ENCODE measurements around the gene HYI. TPM values are rescaled to one million over a fixed set of nuclear protein-coding genes. Genes with fewer than 3 reads are reported as not detected.

Gene HYI
- total RNA-seq, 1 experiment from 2014 or later, result not detected

DNA sequence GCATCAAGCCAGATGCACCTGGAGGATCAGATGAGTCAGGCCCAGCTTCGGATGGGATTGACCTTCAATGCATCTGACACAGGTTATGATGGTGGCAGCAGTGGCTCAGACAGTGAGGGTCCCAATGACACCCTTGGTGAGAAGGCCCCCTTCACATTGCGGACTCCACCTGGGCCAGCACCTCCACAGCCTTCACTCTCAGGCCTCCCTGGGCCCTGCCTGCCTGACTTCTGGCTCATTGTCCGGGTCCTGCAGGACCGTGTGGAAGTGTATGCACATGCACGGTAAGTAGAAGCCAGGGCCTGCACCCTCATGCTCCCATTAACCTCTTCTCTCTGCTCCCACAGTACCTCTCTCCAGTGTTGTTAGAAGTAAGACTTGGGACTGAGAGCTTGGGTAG, 20.8 kb downstream of the HYI start:
- H3K9me3 ChIP-seq (replicated peaks), result no peaks in the 10 kb centered on the region
- peaks cover 66% of the 10 kb centered on the region for H3K36me3 ChIP-seq
- no peak overlapping the region for H3K4me3 ChIP-seq
- no peaks in the 10 kb centered on the region for H3K4me1 ChIP-seq
- no peaks in the 10 kb centered on the region for H3K27me3 ChIP-seq
- no peak for DNase-seq
- no peak overlapping the region for H3K27ac ChIP-seq

DNA sequence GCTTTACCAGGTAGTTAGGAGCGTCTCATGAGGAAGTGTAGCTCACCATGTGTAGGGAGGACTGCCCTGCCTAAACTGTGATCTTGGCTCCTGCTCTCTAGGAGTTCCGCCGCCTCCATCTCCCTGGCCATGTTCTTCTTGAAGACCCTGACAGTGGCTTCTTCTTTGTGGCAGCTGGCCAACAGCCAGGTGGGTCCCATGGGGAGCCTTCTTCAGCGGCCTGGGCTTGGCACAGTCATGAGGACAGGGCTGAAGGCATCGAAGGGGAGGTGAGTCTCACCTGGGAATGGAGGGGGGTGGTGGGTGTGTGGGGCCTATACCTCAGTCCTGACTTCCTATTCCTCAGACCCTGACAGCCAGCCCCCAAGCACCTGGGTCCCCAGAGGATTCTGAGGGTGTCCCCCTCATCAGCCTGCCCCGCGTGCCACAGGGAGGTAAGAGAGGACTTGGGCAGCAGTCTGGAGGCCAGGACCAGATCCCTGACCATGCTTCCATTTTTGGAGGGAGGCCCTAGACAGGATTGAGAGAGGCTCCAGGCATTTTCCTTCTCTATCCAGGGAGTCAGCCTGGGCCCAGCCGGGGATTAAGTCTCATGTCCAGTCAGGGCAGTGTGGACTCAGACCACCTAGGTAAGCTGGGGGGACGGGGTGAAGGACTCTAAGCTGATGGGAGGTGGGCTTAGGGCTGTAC, 21.4 kb downstream of the HYI start:
- H3K27me3 ChIP-seq, result no peaks in the 10 kb centered on the region
- no peak overlapping the region for H3K27ac ChIP-seq
- no peaks in the 10 kb centered on the region for H3K9me3 ChIP-seq (replicated peaks)
- H3K4me3 ChIP-seq, result no peak overlapping the region
- no peaks in the 10 kb centered on the region for H3K4me1 ChIP-seq
- H3K36me3 ChIP-seq, result peaks cover 70% of the 10 kb centered on the region
- DNase-seq, result no peak

DNA sequence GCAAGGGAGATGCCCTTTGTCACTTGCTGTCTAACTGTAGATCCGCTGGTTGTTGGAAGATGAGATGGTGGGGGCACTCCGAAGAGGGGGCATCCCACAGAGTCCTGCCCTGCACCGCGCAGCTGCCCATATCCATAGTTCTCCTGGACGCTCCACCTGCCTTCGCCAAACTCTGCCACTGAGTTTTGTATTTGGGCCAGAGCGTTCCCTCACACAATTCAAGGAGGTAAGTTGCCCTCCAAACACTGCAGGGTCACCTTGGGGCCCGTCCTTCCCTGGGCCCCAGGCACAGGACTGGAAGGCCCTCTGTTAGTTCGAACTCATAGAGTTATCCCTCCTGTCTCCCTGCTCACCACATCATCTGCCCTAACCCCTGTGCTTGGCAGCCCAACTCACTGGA, 22.1 kb downstream of the HYI start:
- Histone ChIP-seq H3K4me3 (no peak overlapping the region), H3K27ac (no peak overlapping the region), H3K4me1 (no peaks in the 10 kb centered on the region), H3K27me3 (no peaks in the 10 kb centered on the region), H3K9me3 (replicated peaks) (no peaks in the 10 kb centered on the region), H3K36me3 (peaks cover 74% of the 10 kb centered on the region)
- DNase-seq, result no peak

DNA sequence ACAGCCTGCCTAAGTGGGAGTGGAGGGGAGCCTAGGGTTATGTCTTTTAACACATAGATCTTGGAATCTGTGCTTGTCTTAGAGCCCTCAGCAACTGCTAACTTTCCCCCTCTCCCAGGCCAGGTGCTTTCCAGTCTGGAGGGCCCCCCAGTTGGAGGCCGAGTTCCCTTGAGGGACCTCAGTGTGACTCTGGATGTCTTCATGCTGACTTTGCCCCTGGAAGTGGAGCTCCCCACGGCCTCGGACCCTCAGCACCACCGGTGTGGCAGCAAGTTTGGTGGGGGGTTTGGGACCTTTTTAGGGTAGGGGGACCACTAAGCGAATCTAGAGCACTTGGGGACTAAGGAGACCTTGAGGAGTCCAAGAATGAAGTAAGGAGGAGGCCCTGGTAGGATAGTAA, 22.9 kb downstream of the HYI start:
- DNase-seq, result no peak
- Histone ChIP-seq H3K4me1 (no peaks in the 10 kb centered on the region), H3K36me3 (peaks cover 72% of the 10 kb centered on the region), H3K9me3 (replicated peaks) (no peaks in the 10 kb centered on the region), H3K4me3 (no peak overlapping the region), H3K27me3 (no peaks in the 10 kb centered on the region), H3K27ac (no peak overlapping the region)

DNA sequence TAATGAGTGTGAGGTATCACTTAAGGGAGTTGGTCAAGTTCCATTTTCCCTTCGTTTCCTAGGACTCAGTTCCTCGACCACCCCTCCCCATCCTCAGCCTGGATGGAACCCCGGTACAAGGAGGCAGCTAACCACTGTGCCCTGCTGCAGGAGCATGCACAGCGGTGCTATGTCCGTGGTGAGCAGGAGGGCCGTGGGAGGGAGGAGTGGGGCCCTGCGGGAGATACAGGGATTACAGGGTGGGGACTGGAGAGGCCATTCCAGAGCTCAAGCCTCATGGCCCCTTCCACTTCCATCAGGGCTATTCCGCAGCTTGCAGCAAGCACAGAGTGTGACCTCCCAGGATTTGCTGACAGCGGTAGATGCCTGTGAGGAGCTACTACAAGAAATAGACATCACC, 25.8 kb downstream of the HYI start:
- peaks cover 54% of the 10 kb centered on the region for H3K36me3 ChIP-seq

DNA sequence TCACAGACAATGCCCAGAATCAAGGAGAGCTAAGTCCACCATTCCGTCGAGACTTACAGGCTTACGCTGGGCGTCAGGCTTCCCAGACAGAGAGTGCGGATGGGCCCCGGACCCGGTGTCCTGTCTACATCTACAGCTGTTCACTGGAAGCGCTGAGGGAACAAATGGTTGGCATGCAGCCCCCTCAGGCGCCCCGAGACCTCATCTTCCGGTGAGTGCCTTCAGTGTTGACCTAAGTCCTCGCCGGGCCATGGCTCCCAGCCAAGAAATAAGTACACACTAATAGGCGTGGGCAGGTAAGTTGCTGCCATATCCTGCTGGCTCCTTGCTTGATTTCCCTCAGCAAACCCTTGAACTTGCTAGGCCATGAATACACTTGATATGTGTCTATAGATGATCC, 26.2 kb downstream of the HYI start:
- H3K36me3 ChIP-seq, result peaks cover 56% of the 10 kb centered on the region
- no peak for DNase-seq
- H3K27ac ChIP-seq, result no peak overlapping the region
- no peaks in the 10 kb centered on the region for H3K27me3 ChIP-seq
- H3K4me1 ChIP-seq, result no peaks in the 10 kb centered on the region
- H3K4me3 ChIP-seq, result no peak overlapping the region
- H3K9me3 ChIP-seq (replicated peaks), result no peaks in the 10 kb centered on the region

More for the DNA sequence above, 25.8 kb downstream of the HYI start:
- DNase-seq, result no peak
- Histone ChIP-seq H3K9me3 (replicated peaks) (no peaks in the 10 kb centered on the region), H3K27ac (no peak overlapping the region), H3K27me3 (no peaks in the 10 kb centered on the region), H3K4me3 (no peak overlapping the region), H3K4me1 (no peaks in the 10 kb centered on the region)

DNA sequence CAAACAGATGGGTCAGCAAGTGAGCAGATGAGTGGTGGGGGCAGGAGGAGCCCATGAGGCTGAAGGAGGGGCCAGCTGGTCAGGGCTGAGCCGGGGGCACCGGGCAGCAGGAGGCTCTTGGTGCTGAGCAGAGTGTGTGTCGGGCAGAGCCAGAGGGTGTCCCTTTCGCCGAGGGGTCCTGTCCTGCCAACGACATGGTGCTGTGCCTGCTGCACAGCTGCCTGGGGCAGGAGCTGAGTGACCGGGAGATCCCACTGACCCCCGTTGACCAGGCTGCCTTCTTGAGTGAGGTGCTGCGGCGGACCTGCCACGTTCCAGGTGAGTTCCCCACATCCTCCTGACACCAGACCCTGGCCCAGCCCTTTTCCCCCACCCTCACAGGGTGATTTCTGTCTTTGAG, 27.5 kb downstream of the HYI start:
- no peak for DNase-seq
- Histone ChIP-seq H3K36me3 (peaks cover 54% of the 10 kb centered on the region), H3K4me1 (no peaks in the 10 kb centered on the region), H3K4me3 (no peak overlapping the region), H3K27me3 (no peaks in the 10 kb centered on the region), H3K27ac (no peak overlapping the region), H3K9me3 (replicated peaks) (no peaks in the 10 kb centered on the region)

DNA sequence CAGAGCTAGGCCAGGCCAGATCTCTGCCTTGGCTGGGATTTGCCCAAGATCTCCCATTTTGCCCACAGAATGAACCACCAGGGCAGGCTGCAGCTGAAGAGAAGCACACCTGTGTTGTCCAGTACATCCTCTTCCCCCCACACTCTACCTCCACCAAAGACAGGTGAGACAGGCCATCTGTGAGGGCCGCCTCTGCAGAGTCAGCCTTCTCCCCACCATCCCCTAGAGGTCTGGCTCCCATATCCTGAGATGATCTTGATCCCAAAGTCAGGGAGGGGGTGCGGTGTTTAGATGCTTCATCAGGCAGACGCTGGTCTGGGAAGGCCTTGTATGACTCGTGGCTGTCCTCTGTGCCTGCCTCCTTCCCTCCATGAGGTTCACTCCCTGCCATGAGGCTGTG, 28.7 kb downstream of the HYI start:
- H3K4me3 ChIP-seq, result no peak overlapping the region
- no peak overlapping the region for H3K27ac ChIP-seq
- no peaks in the 10 kb centered on the region for H3K4me1 ChIP-seq
- no peak for DNase-seq
- H3K36me3 ChIP-seq, result peaks cover 55% of the 10 kb centered on the region
- no peaks in the 10 kb centered on the region for H3K9me3 ChIP-seq (replicated peaks)
- H3K27me3 ChIP-seq, result no peaks in the 10 kb centered on the region

DNA sequence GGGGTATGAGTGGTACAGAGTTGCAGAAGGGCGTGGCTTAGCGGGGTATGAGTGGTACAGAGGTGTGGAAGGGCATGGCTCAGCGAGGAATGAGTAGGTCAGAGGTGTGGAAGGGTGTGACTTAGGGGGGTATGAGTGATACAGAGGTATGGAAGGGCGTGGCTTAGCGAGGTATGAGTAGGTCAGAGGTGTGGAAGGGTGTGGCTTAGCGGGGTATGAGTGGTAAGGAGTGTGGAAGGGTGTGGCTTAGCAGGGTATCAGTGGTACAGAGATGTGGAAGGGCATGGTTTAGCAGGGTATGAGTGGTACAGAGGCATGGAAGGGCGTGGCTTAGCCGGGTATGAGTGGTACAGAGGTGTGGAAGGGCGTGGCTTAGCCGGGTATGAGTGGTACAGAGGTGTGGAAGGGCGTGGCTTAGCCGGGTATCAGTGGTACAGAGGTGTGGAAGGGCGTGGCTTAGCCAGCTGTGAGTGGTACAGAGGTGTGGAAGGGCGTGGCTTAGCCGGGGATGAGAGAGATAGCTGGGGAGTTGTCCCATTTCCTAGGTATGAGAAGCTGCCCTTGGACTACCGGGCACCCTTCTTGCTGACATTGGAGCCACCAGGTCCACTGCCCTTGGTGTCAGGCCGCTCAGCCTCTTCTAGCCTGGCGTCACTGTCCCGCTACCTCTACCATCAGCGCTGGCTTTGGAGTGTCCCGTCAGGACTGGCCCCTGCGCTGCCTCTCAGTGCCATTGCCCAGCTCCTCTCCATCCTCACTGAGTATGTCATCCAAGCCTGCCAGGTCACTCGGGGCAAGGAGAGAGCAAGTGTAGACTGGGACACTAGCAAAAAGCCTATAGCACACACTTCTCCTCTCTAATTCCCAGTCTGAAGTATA, 29.8 kb downstream of the HYI start:
- H3K27ac ChIP-seq, result no peak overlapping the region
- H3K9me3 ChIP-seq (replicated peaks), result no peaks in the 10 kb centered on the region
- H3K27me3 ChIP-seq, result no peaks in the 10 kb centered on the region
- H3K4me3 ChIP-seq, result no peak overlapping the region
- no peaks in the 10 kb centered on the region for H3K4me1 ChIP-seq
- no peak for DNase-seq
- H3K36me3 ChIP-seq, result peaks cover 61% of the 10 kb centered on the region

DNA sequence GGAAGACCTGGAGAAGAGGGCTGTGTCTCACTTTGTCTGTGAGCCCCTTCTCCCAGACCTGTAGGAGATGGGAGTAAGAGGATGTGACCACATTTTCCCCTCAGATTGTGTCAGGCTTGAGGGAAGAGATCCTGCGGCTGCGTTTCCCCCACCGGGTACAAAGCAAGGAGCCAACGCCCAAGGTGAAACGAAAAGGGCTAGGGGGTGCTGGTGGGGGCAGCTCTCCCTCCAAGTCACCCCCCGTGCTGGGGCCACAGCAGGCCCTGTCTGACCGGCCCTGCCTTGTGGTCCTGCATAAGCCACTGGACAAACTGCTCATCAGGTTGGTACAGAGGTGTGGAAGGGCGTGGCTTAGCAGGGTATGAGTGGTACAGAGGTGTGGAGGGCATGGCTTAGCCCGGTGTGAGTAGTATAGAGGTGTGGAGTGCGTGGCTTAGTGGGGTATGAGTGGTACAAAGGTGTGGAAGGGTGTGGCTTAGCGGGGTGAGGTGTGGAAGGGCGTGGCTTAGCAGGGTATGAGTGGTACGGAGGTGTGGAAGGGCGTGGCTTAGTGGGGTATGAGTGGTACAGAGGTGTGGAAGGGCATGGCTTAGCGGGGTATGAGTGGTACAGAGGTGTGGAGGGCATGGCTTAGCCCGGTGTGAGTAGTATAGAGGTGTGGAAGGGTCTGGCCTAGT, 30.6 kb downstream of the HYI start:
- no peak overlapping the region for H3K27ac ChIP-seq
- no peak overlapping the region for H3K4me3 ChIP-seq
- no peaks in the 10 kb centered on the region for H3K4me1 ChIP-seq
- H3K9me3 ChIP-seq (replicated peaks), result no peaks in the 10 kb centered on the region
- no peaks in the 10 kb centered on the region for H3K27me3 ChIP-seq
- peaks cover 56% of the 10 kb centered on the region for H3K36me3 ChIP-seq
- DNase-seq, result no peak

DNA sequence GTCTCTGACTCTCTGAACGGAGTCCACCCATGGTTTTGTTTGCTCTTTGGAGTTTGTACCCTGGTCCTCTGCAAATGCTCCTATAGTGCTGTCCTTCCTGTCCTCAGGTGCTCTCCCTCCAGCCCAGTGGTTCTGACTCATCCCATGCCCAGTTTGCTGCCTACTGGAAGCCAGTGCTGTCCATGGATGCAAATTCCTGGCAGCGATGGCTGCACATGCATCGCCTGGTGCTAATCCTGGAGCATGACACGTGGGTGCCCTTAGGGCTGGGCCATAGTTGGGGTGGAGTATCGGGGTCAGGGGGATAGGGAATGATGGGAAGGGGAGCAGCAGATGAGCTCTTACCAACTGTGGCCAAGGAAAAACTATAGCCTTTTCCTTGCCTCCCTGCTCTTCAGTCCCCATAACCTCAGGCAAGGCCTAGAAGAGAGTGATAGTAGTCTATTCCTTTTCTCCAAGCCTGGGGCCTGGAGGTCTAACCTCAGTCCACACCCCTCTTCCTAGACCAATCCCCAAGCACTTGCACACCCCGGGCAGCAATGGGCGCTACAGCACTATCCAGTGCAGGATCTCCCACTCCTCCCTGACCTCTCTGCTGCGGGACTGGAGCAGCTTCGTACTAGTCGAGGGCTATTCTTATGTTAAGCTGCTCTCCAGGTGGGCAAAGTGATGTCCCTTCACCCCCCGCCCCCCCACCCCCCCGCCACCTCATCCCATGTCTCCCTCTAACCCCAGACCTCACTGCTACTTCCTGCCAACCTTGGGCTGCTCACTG, 31.6 kb downstream of the HYI start:
- Histone ChIP-seq H3K4me1 (no peaks in the 10 kb centered on the region), H3K27ac (no peak overlapping the region), H3K4me3 (no peak overlapping the region), H3K9me3 (replicated peaks) (no peaks in the 10 kb centered on the region), H3K27me3 (no peaks in the 10 kb centered on the region), H3K36me3 (peaks cover 48% of the 10 kb centered on the region)
- no peak for DNase-seq

DNA sequence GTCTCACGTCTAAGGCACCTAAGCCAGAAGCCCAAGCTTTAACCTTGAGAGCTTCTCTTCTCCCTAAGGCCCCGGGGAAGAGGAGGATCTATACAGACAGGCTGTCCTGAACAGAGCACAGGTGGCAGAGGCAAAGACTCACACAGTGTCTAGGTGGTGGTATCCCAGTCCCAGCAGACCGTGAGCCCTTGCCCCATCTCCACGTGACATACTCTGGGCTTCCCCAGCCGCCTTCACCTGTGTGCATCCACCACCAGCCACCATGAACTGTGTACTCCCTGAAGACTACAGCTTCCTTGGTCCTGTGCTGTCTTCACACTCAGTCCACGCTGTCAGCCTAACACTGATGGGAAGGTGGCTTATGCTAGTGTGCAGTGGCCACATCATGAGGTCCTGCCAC, 32.3 kb downstream of the HYI start:
- Histone ChIP-seq H3K4me1 (no peaks in the 10 kb centered on the region), H3K4me3 (no peak overlapping the region), H3K27me3 (no peaks in the 10 kb centered on the region), H3K36me3 (peaks cover 42% of the 10 kb centered on the region), H3K9me3 (replicated peaks) (no peaks in the 10 kb centered on the region), H3K27ac (no peak overlapping the region)
- DNase-seq, result no peak

DNA sequence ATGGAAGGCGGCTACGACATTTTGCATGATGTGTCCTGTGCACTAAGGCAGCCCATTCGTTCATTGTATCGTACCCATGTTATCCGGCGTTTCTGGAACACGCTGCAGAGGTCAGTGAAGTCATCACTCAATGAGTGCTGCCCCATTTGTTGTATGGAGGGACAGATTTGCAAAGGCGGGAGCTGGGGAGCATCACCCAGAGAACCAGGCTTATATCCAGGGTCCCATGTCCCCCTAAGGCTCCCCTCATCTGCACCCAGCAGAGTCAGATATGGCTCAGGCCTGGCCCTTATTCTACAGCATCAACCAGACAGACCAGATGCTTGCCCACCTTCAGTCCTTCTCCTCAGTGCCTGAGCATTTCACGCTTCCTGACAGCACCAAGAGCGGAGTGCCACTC, 32.9 kb downstream of the HYI start:
- H3K4me1 ChIP-seq, result no peaks in the 10 kb centered on the region
- H3K27ac ChIP-seq, result no peak overlapping the region
- peaks cover 37% of the 10 kb centered on the region for H3K36me3 ChIP-seq
- H3K4me3 ChIP-seq, result no peak overlapping the region
- H3K9me3 ChIP-seq (replicated peaks), result no peaks in the 10 kb centered on the region
- no peaks in the 10 kb centered on the region for H3K27me3 ChIP-seq
- DNase-seq, result no peak

DNA sequence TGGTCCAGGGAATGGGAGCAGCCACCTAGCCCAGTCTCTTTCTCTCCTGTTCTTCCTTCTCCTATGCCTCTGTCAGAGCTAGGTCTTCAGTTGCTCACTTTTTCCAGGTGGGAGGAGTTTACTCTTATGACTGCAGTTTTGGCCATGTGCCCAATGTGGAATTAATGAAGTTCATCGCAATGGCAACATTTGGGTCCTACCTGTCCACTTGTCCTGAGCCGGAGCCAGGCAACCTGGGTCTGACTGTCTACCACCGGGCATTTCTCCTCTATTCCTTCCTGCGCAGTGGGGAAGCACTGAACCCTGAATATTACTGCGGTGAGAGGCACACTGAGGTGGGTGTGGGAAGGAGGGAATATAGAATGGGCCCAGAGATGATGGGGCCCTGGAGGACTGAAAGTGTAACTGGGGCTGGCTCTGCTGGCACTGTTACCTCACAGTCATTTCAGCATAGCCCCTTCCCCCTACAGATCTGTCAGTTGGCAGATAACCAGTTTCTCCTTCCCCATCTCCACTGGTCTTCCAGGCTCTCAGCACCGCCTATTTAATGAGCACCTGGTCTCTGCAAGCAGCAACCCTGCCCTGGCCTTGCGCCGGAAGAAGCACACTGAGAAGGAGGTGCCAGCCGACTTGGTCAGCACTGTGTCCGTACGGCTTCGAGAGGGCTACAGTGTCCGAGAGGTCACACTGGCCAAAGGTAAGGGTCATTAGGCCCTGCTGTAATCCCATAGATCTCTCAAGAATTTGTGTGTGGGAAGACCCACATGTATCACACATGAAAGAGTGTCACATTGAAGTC, 33.9 kb downstream of the HYI start:
- Histone ChIP-seq H3K27ac (no peak overlapping the region), H3K9me3 (replicated peaks) (no peaks in the 10 kb centered on the region), H3K36me3 (peaks cover 37% of the 10 kb centered on the region), H3K4me1 (no peaks in the 10 kb centered on the region), H3K27me3 (no peaks in the 10 kb centered on the region), H3K4me3 (no peak overlapping the region)
- no peak for DNase-seq

Measured in SJCRH30 (cell line).